Transverse colon (tissue), 4 donors: ENCODE data around the gene PROX1. TPM values are rescaled to one million over a fixed set of nuclear protein-coding genes. Genes with fewer than 3 reads are reported as not detected.

ENCODE experiments used
- DNase-seq: peaks from one replicate; pipeline ENCODE4 v3.0.0-alpha.2; 2019
- H3K27ac ChIP-seq, 4 donors: fragments of 200-600 bp; sonication (generic); 2 replicates each; pipeline ENCODE4 v1.5.1; 2016 to 2018; ENCODE audit warnings: inconsistent platforms in 4 of 4
- H3K27me3 ChIP-seq: fragments of 200-600 bp; sonication (generic); 2 replicates; pipeline ENCODE4 v1.5.1; 2017; ENCODE audit warnings: inconsistent platforms
- H3K36me3 ChIP-seq, 4 donors: fragments of 200-600 bp; sonication (generic); 2 replicates each; pipeline ENCODE4 v1.5.1; 2017 to 2019; ENCODE audit warnings: inconsistent platforms in 4 of 4
- H3K4me1 ChIP-seq, 4 donors: fragments of 200-600 bp; sonication (generic); 2 replicates each; pipeline ENCODE4 v1.5.1; 2017 to 2020; ENCODE audit warnings: inconsistent platforms in 4 of 4
- H3K4me3 ChIP-seq, 4 donors: fragments of 200-600 bp; sonication (generic); 1 replicate in 1 of 4; 2 replicates in 3 of 4; pipeline versions ENCODE4 v1.5.1 to v1.6.1; 2017 to 2019; ENCODE audit warnings: inconsistent platforms in 4 of 4
- H3K9me3 ChIP-seq, 2 donors: fragments of 200-600 bp; sonication (generic); 2 replicates each; pipeline ENCODE4 v1.5.1; 2017 to 2019; ENCODE audit warnings: inconsistent platforms in 2 of 2
- CTCF ChIP-seq, 5 experiments: fragments of 200-600 bp in 3 of 5; fragments of 450-650 bp in 2 of 5; sonication (generic) in 3 of 5; IDR thresholded peaks; 1 replicate in 2 of 5; 2 replicates in 3 of 5; pipeline ENCODE4 v1.5.1; 2016 to 2017; ENCODE audit warnings: antibody characterized with exemption in 5 of 5, inconsistent platforms in 3 of 5, mild to moderate bottlenecking in 2 of 5, moderate library complexity in 1 of 5
- EP300 ChIP-seq: sonication (generic); formaldehyde crosslinking; IDR thresholded peaks from one replicate; pipeline ENCODE4 v1.6.1; 2017; ENCODE audit warnings: antibody characterized with exemption, low read depth
- POLR2A ChIP-seq: fragments of 450-650 bp; IDR thresholded peaks from one replicate; pipeline ENCODE4 v1.6.1; 2016; ENCODE audit warnings: antibody characterized with exemption, mild to moderate bottlenecking, moderate library complexity
- POLR2AphosphoS5 ChIP-seq, 3 donors: sonication (generic); formaldehyde crosslinking; IDR thresholded peaks; one replicate each; pipeline ENCODE4 v1.6.1; 2016; ENCODE audit warnings: antibody characterized with exemption in 3 of 3
- WGBS, 2 donors: methylation state at CpG; one replicate each; pipeline ENCODE4 v1.1.5; 2018; ENCODE audit warnings: low coverage in 1 of 2; 5-methylcytosine and 5-hydroxymethylcytosine counted together
- in situ Hi-C, 4 donors: fragments of 200-750 bp; cut with MboI; loops; one replicate each; pipeline versions ENCODE4 v1.15.0 to v1.15.1; 2017; ENCODE audit warnings: low sequenced_read_pairs in 3 of 4, low pct_ligation_motif_present in 1 of 4, low pct_unique_long_range_greater_than_20kb in 1 of 4
- intact Hi-C: fragments of 100-400 bp; cut with DNase I; formaldehyde crosslinking; loops from one replicate; pipeline ENCODE4 v1.15.1; 2023; ENCODE audit warnings: low total_unique reads
- total RNA-seq, 4 donors: library from RNA; depleted of rRNA; stranded (reverse); fragments of >200 nt; gene quantifications; one replicate each; pipeline ENCODE4 v1.1.0, GENCODE V29; 2016

Gene PROX1
- total RNA-seq, 4 donors from 2014 or later, result 3.4 to 16.1 (median 8.0) TPM

DNA sequence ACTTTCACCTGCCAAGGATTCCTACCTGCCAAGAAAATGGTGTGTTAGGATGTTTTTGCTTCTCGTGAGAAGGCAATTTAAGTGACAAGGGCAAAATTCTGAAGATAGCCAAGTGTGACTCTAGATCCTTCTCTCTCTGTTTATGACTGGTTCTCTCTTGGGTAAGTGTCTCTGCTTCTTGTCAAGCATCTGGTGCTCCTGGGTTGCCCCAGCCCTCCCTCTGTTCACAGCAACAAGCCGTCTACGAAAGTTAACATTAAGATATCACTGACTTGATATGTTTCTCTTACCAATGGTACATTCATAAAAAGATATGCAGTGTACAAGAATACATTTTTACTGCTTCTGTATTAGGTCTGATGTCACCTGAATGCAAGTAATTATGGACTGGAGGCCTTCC is 55.4 kb downstream of the PROX1 start:
- no peak overlapping the region for H3K4me3 ChIP-seq
- no peak for TF ChIP-seq POLR2A
- TF ChIP-seq CTCF (IDR thresholded peaks at IDR 0.05), result no peak
- TF ChIP-seq POLR2AphosphoS5 (IDR thresholded peaks at IDR 0.05), result peak in 1 of 3 donors; percentile 56
- no peak for TF ChIP-seq EP300
- intact Hi-C loops (no loop called here), in situ Hi-C loops (no loop called here)
- H3K36me3 ChIP-seq, result no peaks in the 10 kb centered on the region
- no peak overlapping the region for H3K27ac ChIP-seq
- H3K9me3 ChIP-seq, result peaks cover 0 to 3% of the 10 kb centered on the region in 2 donors
- WGBS, 2 donors, result 68% methylated on average over 3 of the region's 3 CpGs; no CpG with 5 or more reads in 1 of the 2 donors
- no peaks in the 10 kb centered on the region for H3K27me3 ChIP-seq
- H3K4me1 ChIP-seq, result no peaks in the 10 kb centered on the region
- no peak for DNase-seq

DNA sequence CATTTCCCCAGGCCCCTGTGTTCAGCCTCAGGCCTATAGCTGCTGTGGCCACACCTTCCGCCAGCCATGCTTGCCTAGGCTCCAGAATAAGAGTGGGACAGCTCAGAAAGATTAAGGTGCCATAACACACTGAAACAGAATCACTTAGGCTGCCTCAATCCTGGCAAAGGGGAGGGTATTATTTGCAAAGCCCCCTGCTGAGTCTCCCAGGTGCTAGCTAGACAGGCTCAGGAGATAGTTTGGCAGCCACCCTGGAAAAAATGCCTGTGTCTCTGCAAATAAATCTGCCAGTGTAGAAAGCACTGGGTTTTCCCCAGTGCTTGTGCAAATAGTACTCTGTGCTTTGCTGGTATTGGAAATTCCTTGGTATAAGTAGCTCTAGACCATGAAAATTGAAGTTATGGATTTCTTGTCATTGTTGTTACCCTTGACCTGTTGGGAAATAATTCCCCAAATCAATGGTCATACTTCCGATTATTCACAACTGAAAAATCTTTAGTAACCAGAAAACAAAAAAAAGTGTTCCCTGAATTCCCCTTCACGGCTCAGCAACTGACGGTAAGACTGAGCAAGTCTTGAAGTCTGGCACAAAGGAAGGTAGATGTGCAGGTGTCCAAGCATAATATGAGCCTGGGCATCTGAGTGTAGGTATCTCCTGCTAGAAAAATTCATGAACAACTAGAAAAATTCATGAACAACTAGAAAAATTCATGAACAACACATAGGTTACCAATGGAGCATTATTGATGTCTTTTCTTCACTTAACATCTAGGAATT is 56.9 kb downstream of the PROX1 start:
- Histone ChIP-seq H3K36me3 (no peaks in the 10 kb centered on the region), H3K4me1 (no peaks in the 10 kb centered on the region), H3K27ac (no peak overlapping the region), H3K27me3 (no peaks in the 10 kb centered on the region), H3K9me3 (peaks cover 0 to 4% of the 10 kb centered on the region in 2 donors), H3K4me3 (no peak overlapping the region)
- no peak for DNase-seq
- 88 to 93% methylated on average over 3 to 4 of the region's 4 CpGs for WGBS, 2 donors
- intact Hi-C loops, result no loop called here
- TF ChIP-seq CTCF (IDR thresholded peaks at IDR 0.05), result no peak
- no peak for TF ChIP-seq EP300
- no peak for TF ChIP-seq POLR2A
- TF ChIP-seq POLR2AphosphoS5 (IDR thresholded peaks at IDR 0.05), result no peak
- in situ Hi-C loops, result no loop called here

- in situ Hi-C loops, result no loop called here
- TF ChIP-seq EP300, result no peak
- TF ChIP-seq POLR2A, result no peak
- no peak for TF ChIP-seq POLR2AphosphoS5 (IDR thresholded peaks at IDR 0.05)
- TF ChIP-seq CTCF (IDR thresholded peaks at IDR 0.05), result no peak
- intact Hi-C loops, result no loop called here
- DNase-seq, result no peak
- Histone ChIP-seq H3K4me3 (no peak overlapping the region), H3K36me3 (no peaks in the 10 kb centered on the region), H3K4me1 (no peaks in the 10 kb centered on the region), H3K9me3 (peaks cover 0 to 4% of the 10 kb centered on the region in 2 donors), H3K27me3 (no peaks in the 10 kb centered on the region), H3K27ac (no peak overlapping the region)
- 9 to 29% methylated on average over 6 to 9 of the region's 9 CpGs for WGBS, 2 donors
These were observed 63.0 kb downstream of the PROX1 start for GRCh38 chr1:214050513-214051401.

GRCh38 chr1:214051786-214052185 is 64.0 kb downstream of the PROX1 start:
- 80 to 94% methylated on average over 2 to 4 of the region's 4 CpGs for WGBS, 2 donors
- Histone ChIP-seq H3K27ac (no peak overlapping the region), H3K36me3 (no peaks in the 10 kb centered on the region), H3K9me3 (peaks cover 0 to 4% of the 10 kb centered on the region in 2 donors), H3K4me3 (no peak overlapping the region), H3K27me3 (no peaks in the 10 kb centered on the region), H3K4me1 (no peaks in the 10 kb centered on the region)
- in situ Hi-C loops, result no loop called here
- TF ChIP-seq POLR2AphosphoS5 (IDR thresholded peaks at IDR 0.05) (no peak), EP300 (no peak), POLR2A (no peak), CTCF (IDR thresholded peaks at IDR 0.05) (no peak)
- intact Hi-C loops, result no loop called here
- DNase-seq, result no peak
